HepG2 (cell line): ENCODE measurements around the gene LAPTM4A. TPM values are rescaled to one million over a fixed set of nuclear protein-coding genes. Genes with fewer than 3 reads are reported as not detected.
A peak's percentile ranks its signal among the peaks of the same experiment; 100 is the strongest.

ENCODE experiments used
- ARID5B ChIP-seq: IDR thresholded peaks from 2 replicates; pipeline ENCODE4 v1.4.0; 2020; ENCODE audit warnings: mild to moderate bottlenecking, missing genetic modification reagents
- BCLAF1 ChIP-seq: fragments of 450-650 bp; IDR thresholded peaks from 2 replicates; pipeline ENCODE4 v1.6.1; 2017; ENCODE audit warnings: mild to moderate bottlenecking
- CTCF ChIP-seq: sonication (generic); formaldehyde crosslinking; IDR thresholded peaks from 2 replicates; pipeline ENCODE4 v1.5.0; 2020; ENCODE audit warnings: mild to moderate bottlenecking, missing genetic modification reagents, moderate library complexity
- HDAC1 ChIP-seq: sonication (generic); formaldehyde crosslinking; IDR thresholded peaks from 2 replicates; pipeline ENCODE4 v1.5.1; 2020; ENCODE audit warnings: mild to moderate bottlenecking, missing genetic modification reagents
- HNRNPLL ChIP-seq: fragments of 200-400 bp; formaldehyde crosslinking; IDR thresholded peaks from 2 replicates; pipeline ENCODE4 v1.6.1; 2017; ENCODE audit warnings: mild to moderate bottlenecking, low read depth, low read length; ENCODE audit not compliant: poor library complexity, severe bottlenecking
- HOXA3 ChIP-seq: sonication (generic); formaldehyde crosslinking; IDR thresholded peaks from 2 replicates; pipeline ENCODE4 v1.5.0; 2020; ENCODE audit warnings: missing genetic modification reagents
- PHF20 ChIP-seq: sonication (generic); formaldehyde crosslinking; IDR thresholded peaks from 2 replicates; pipeline ENCODE4 v1.5.0; 2020; ENCODE audit warnings: mild to moderate bottlenecking, missing genetic modification reagents
- POGZ ChIP-seq: sonication (generic); formaldehyde crosslinking; IDR thresholded peaks from 2 replicates; pipeline ENCODE4 v1.4.0; 2020; ENCODE audit warnings: mild to moderate bottlenecking, missing genetic modification reagents
- SIN3A ChIP-seq: IDR thresholded peaks from 2 replicates; pipeline ENCODE4 v1.6.1; 2011; ENCODE audit warnings: low read depth, mild to moderate bottlenecking, control low read depth, low read length, borderline replicate concordance
- SMARCC2 ChIP-seq: fragments of 450-650 bp; IDR thresholded peaks from 2 replicates; pipeline ENCODE4 v1.6.1; 2017; ENCODE audit warnings: antibody characterized with exemption, mild to moderate bottlenecking
- SMYD3 ChIP-seq: sonication (generic); formaldehyde crosslinking; IDR thresholded peaks from 2 replicates; pipeline ENCODE4 v1.8.1; 2023; ENCODE audit warnings: mild to moderate bottlenecking, missing genetic modification reagents
- THYN1 ChIP-seq: sonication (generic); formaldehyde crosslinking; IDR thresholded peaks from 2 replicates; pipeline ENCODE4 v1.8.1; 2023; ENCODE audit warnings: low read depth, mild to moderate bottlenecking, moderate library complexity, missing genetic modification reagents, borderline replicate concordance
- TRIM24 ChIP-seq: sonication (generic); formaldehyde crosslinking; IDR thresholded peaks from 2 replicates; pipeline ENCODE4 v1.8.0; 2022; ENCODE audit warnings: mild to moderate bottlenecking, missing genetic modification reagents
- ZBTB42 ChIP-seq: sonication (generic); formaldehyde crosslinking; IDR thresholded peaks from 2 replicates; pipeline ENCODE4 v1.5.0; 2020; ENCODE audit warnings: mild to moderate bottlenecking, missing genetic modification reagents
- ZNF569 ChIP-seq: sonication (generic); formaldehyde crosslinking; IDR thresholded peaks from 2 replicates; pipeline ENCODE4 v1.5.0; 2020; ENCODE audit warnings: mild to moderate bottlenecking, missing genetic modification reagents, moderate library complexity, borderline replicate concordance
- ZNF839 ChIP-seq: sonication (generic); formaldehyde crosslinking; IDR thresholded peaks from 2 replicates; pipeline ENCODE4 v1.4.0; 2020; ENCODE audit warnings: missing genetic modification reagents, mild to moderate bottlenecking, borderline replicate concordance
- polyA plus RNA-seq, 8 experiments: library from polyadenylated mRNA; depleted of rRNA in 3 of 8; stranded (reverse) in 7 of 8; unstranded in 1 of 8; fragments of >200 nt; fragmentation: Illumina TruSeq in 4 of 8; extraction: Trizol in 4 of 8; gene quantifications; 2 replicates each; pipeline versions ENCODE4 v1.2.1 to v1.2.3, GENCODE V29; 2011 to 2016; ENCODE audit warnings: low read depth in 4 of 8, missing spikeins in 1 of 8, mixed read lengths in 1 of 8; ENCODE audit not compliant: insufficient read depth in 1 of 8
- total RNA-seq, 5 experiments: library from RNA; depleted of rRNA; stranded (reverse); fragments of >200 nt; fragmentation: Illumina TruSeq; extraction: Trizol; gene quantifications; 2 replicates each; pipeline ENCODE4 v1.2.3, GENCODE V29; 2016; ENCODE audit warnings: low read depth in 1 of 5

Gene LAPTM4A
- total and polyA plus RNA-seq, 2 of the 13 experiments (the other 11 are each of a cell fraction or from before 2014, with no cell fraction given): 116 to 558 TPM

GRCh38 chr2:20077411-20077940 is 26.0 kb upstream of the LAPTM4A start (continued):
- TF ChIP-seq ARID5B (0 out of 2 replicates have a peak, but pooled peaks have one; percentile 37), TRIM24 (CRISPR knock-in tag) (no peak), POGZ (CRISPR knock-in tag) (no peak), BCLAF1 (no peak), ZNF839 (no peak), ZNF569 (no peak), HDAC1 (no peak), HNRNPLL (no peak), SMARCC2 (no peak), HOXA3 (peak; percentile 18; the same call in 1 of the 2 replicates), CTCF (CRISPR knock-in tag) (peak; percentile 67), SMYD3 (no peak), THYN1 (CRISPR knock-in tag) (no peak), ZBTB42 (no peak), PHF20 (no peak), SIN3A (no peak)
